ENCODE measurements around the gene CYBA.

The CYBA gene

DNA sequence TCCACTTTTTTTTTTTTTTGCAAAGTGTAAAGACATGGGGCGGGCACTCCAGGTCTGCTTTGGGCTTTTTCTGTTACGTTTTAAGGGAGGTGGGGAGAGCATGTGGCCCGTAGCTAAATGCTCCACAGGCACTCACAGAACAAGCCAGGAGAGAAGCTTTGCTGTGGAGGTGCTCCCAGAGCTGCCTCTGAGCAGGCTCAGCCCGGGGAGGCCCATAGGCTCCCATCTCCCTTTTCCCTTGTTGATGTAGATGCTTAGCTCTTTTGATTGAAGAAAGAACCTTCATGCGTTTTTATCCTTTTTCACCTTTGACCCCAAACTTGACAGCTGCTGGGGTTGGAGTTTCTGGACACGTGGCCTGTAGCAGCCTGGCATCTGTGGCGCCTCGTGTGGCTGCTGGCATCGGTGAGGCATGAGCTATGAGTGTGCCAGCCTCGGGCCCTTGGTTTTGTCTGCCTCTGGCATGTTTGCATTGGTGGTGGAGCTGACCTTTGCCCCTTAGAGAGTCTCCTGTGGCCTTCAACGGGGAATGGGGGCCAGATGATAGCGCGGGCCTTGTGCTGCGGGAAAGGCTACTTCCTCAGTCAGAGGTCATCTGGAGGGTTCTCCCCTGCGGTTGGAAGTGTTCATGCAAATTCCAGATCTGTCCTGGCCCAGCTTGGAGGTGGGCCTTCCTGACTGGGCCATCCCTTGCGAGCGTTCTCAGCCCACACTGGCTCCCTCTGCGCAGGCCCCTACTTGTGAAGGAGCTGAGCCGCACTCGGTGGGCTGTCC, 32.5 kb downstream of the CYBA start:
- H3K36me3 ChIP-seq, result peaks cover 71 to 98% (median 91%) of the 10 kb centered on the region in 11 experiments
- no peak for TF ChIP-seq Cebpa-rat (IDR thresholded peaks at IDR 0.05)
- no peaks in the 10 kb centered on the region for H3K27me3 ChIP-seq
- no peaks in the 10 kb centered on the region for H3K9me3 ChIP-seq (replicated peaks in 1 of 11)
- peaks cover 32 to 57% (median 51%) of the 10 kb centered on the region in 10 experiments for H3K4me1 ChIP-seq
- H4K20me1 ChIP-seq, result peaks cover 69 to 100% (median 78%) of the 10 kb centered on the region in 11 experiments; a peak in 21 of 22 replicates
- H3K4me2 ChIP-seq, result no peak overlapping the region
- H3K27ac ChIP-seq, result no peak overlapping the region
- no peak overlapping the region for H3K4me3 ChIP-seq
- H3K9ac ChIP-seq, result peak overlapping the region in 3 of 11 experiments; percentile 7 to 15 (median 9); a peak in 3 of 22 replicates

DNA sequence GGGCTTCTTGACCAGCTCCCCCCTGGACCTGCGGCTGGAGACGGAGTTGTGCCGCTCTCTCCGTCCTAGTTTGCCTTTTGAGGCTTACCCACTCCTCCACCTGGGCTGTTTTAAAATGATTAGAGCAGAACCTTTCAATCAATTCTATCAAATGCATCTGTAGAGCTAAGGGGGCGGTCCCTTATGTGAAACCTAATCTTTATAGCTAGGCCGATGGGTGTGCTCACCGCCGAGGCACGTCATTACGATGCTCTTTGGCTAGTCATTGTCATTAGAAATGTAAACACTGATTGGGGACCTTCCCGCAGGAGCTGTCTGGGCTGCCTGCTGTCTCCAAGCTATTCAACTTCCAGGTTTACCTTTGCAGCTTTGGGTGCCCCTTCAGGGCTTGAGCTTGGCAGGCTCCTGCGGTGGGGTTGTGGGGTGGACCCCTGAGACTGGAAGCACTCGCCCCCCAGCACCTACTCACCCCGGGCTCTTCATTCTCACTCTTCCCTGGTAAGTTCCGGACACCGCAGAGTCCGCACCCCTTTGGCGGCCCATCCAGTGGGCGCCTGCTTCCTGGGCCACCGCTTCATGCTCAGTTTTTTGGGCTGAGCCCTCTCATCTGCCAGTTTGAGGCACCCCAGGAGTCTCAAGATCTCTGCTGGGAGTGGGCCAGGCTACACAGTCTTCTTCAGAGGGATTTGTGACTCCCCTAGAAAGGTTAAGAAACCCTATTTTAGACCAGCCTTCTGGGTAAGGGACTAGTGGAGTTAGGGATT, 33.4 kb downstream of the CYBA start:
- Histone ChIP-seq H3K36me3 (peaks cover 71 to 98% (median 91%) of the 10 kb centered on the region in 11 experiments), H3K4me3 (no peak overlapping the region), H3K27me3 (no peaks in the 10 kb centered on the region), H3K27ac (peak overlapping the region in 1 of 11 experiments; percentile 39; a peak in 1 of 22 replicates), H3K4me2 (peak overlapping the region in 1 of 11 experiments; percentile 2; a peak in 1 of 22 replicates), H3K9ac (peak overlapping the region in 1 of 11 experiments; percentile 9; a peak in 2 of 22 replicates), H3K9me3 (replicated peaks in 1 of 11) (no peaks in the 10 kb centered on the region), H4K20me1 (peaks cover 78 to 100% (median 87%) of the 10 kb centered on the region in 11 experiments), H3K4me1 (peaks cover 33 to 63% (median 56%) of the 10 kb centered on the region in 10 experiments)
- no peak for TF ChIP-seq Cebpa-rat (IDR thresholded peaks at IDR 0.05)

- H3K4me2 ChIP-seq, result peak overlapping the region in 6 of 11 experiments; percentile 73 to 90 (median 80); a peak in 7 of 22 replicates
Measured at GRCh38 chr16:88616736-88617135, 34.1 kb downstream of the CYBA start.

DNA sequence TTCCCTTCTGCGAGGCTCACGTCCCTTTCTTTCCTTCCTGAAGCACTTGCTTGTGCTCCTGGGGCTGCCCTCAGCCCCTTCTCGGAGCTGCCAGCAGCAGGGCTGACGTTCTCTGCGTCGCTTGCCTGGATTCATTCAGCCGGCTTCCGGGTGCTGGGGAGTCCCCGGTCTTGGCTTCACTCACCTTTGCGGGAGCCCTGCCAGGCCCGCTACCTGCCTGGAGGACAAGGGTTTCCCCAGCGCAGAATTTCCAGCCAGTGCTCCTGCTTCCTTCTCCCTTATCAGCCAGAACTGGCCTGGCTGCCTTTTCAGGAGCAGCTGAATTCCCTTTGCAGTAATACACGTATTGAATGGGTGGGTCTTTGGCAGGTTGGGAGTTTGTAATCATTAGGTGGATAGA, 34.5 kb downstream of the CYBA start:
- Histone ChIP-seq H3K4me2 (peak overlapping the region; percentile 10 to 90 (median 73); a peak in 18 of 22 replicates), H3K4me3 (no peak overlapping the region), H3K27ac (peak overlapping the region in 6 of 11 experiments; percentile 3 to 56 (median 30); a peak in 8 of 22 replicates), H3K36me3 (peaks cover 71 to 98% (median 91%) of the 10 kb centered on the region in 11 experiments), H3K9me3 (replicated peaks in 1 of 11) (no peaks in the 10 kb centered on the region), H4K20me1 (peaks cover 79 to 100% (median 89%) of the 10 kb centered on the region in 11 experiments), H3K4me1 (peaks cover 33 to 63% (median 56%) of the 10 kb centered on the region in 10 experiments), H3K27me3 (no peaks in the 10 kb centered on the region), H3K9ac (peak overlapping the region in 9 of 11 experiments; percentile 16 to 58 (median 43); a peak in 14 of 22 replicates)
- TF ChIP-seq Cebpa-rat (IDR thresholded peaks at IDR 0.05), result no peak

More at GRCh38 chr16:88616736-88617135, 34.1 kb downstream of the CYBA start:
- Histone ChIP-seq H3K9ac (peak overlapping the region in 2 of 11 experiments; percentile 32 to 46; a peak in 4 of 22 replicates), H3K9me3 (replicated peaks in 1 of 11) (no peaks in the 10 kb centered on the region), H4K20me1 (peaks cover 79 to 99% (median 91%) of the 10 kb centered on the region in 11 experiments), H3K27me3 (no peaks in the 10 kb centered on the region), H3K4me1 (peaks cover 33 to 63% (median 56%) of the 10 kb centered on the region in 10 experiments), H3K27ac (peak overlapping the region in 2 of 11 experiments; percentile 39 to 56; a peak in 2 of 22 replicates), H3K4me3 (no peak overlapping the region), H3K36me3 (peaks cover 71 to 98% (median 91%) of the 10 kb centered on the region in 11 experiments)
- TF ChIP-seq Cebpa-rat (IDR thresholded peaks at IDR 0.05), result no peak

DNA sequence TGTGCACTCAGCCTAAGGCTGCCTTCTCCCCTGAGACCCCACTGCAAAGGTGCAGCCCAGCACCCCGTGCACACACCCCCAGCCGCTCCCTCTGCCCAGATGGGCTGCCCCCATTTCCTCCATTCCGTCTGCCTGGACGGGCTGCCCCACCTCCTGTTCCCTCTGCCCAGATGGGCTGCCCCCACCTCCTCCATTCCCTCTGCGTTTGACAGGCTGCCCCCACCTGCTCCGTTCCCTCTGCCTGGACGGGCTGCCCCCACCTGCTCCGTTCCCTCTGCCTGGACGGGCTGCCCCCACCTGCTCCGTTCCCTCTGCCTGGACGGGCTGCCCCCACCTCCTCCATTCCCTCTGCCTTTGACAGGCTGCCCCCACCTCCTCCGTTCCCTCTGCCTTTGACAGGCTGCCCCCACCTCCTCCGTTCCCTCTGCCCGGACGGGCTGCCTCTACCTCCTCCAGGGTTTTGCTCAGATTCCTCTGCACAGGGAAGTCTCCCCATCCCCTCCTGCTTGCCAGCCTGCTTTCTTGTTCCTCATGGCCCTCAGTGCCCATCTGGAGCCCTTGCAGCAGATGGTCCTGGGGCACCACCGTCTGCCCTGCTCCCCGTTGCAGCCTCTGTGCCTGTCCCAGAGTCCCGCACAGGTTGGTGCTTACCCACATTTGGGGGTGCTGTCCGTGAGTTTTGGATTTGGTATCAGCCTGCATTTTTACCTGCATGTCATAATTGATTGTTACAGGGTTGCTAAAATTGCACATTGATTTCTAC, 35.9 kb downstream of the CYBA start:
- Histone ChIP-seq H3K4me2 (peak overlapping the region; percentile 58 to 90 (median 75)), H3K4me1 (peaks cover 33 to 58% (median 51%) of the 10 kb centered on the region in 10 experiments), H4K20me1 (peaks cover 73 to 100% (median 91%) of the 10 kb centered on the region in 11 experiments), H3K4me3 (no peak overlapping the region; a peak in 1 of 20 replicates), H3K27ac (peak overlapping the region in 1 of 11 experiments; percentile 39; a peak in 1 of 22 replicates), H3K27me3 (no peaks in the 10 kb centered on the region), H3K9me3 (replicated peaks in 1 of 11) (no peaks in the 10 kb centered on the region), H3K36me3 (peaks cover 77 to 99% (median 91%) of the 10 kb centered on the region in 11 experiments), H3K9ac (peak overlapping the region in 8 of 11 experiments; percentile 4 to 52 (median 40); a peak in 13 of 22 replicates)
- TF ChIP-seq Cebpa-rat (IDR thresholded peaks at IDR 0.05), result no peak

- no peaks in the 10 kb centered on the region for H3K27me3 ChIP-seq
- peaks cover 77 to 99% (median 91%) of the 10 kb centered on the region in 11 experiments for H3K36me3 ChIP-seq
- peak overlapping the region in 9 of 11 experiments; percentile 1 to 46 (median 30); a peak in 13 of 22 replicates for H3K9ac ChIP-seq
- TF ChIP-seq Cebpa-rat (IDR thresholded peaks at IDR 0.05), result no peak
- H3K4me2 ChIP-seq, result peak overlapping the region; percentile 58 to 90 (median 75)
- H4K20me1 ChIP-seq, result peaks cover 67 to 100% (median 86%) of the 10 kb centered on the region in 11 experiments
- no peaks in the 10 kb centered on the region for H3K9me3 ChIP-seq (replicated peaks in 1 of 11)
- H3K4me3 ChIP-seq, result no peak overlapping the region; a peak in 1 of 20 replicates
- peaks cover 33 to 50% (median 43%) of the 10 kb centered on the region in 10 experiments for H3K4me1 ChIP-seq
- H3K27ac ChIP-seq, result peak overlapping the region in 4 of 11 experiments; percentile 6 to 36 (median 14); a peak in 5 of 22 replicates
Measured at GRCh38 chr16:88613911-88614817, 36.7 kb downstream of the CYBA start.

DNA sequence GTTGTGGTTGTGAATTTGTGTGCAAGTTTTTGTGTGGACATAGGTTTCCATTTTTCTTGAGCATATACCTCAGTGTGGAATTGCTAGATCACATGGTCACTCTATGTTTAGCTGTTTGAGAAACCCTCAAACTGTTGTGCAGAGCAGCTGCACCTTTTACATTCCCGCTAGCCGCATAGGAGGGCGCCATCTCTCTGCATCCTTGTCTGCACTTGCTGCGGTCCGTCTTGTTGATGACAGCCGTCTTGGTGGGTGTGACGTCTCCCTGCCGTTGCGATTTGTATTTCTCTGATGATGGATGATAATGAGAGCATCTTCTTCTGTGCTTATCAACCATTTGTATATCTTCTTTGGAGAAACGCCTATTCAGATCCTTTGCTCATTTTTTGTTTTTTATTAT, 37.6 kb downstream of the CYBA start:
- peaks cover 77 to 99% (median 89%) of the 10 kb centered on the region in 11 experiments for H3K36me3 ChIP-seq
- no peaks in the 10 kb centered on the region for H3K27me3 ChIP-seq
- no peak overlapping the region for H3K27ac ChIP-seq
- H3K9me3 ChIP-seq (replicated peaks in 1 of 11), result no peaks in the 10 kb centered on the region
- H3K4me2 ChIP-seq, result peak overlapping the region in 5 of 11 experiments; percentile 10 to 85 (median 73); a peak in 7 of 22 replicates
- H3K4me1 ChIP-seq, result peaks cover 31 to 52% (median 47%) of the 10 kb centered on the region in 10 experiments
- no peak overlapping the region for H3K4me3 ChIP-seq
- no peak overlapping the region for H3K9ac ChIP-seq
- no peak for TF ChIP-seq Cebpa-rat (IDR thresholded peaks at IDR 0.05)
- peaks cover 66 to 100% (median 84%) of the 10 kb centered on the region in 11 experiments for H4K20me1 ChIP-seq

All from BLaER1 treated with 17β-estradiol and CSF1 and Interleukin-3, amounts not matched to agents 10 nM and 100 nM (cell line).